Measurements from ENCODE around the gene LEMD3. TPM values are rescaled to one million over a fixed set of nuclear protein-coding genes. Genes with fewer than 3 reads are reported as not detected.

The LEMD3 gene
- total RNA-seq, 4 donors from 2014 or later: 38.3 to 57.3 (median 50.3) TPM

DNA sequence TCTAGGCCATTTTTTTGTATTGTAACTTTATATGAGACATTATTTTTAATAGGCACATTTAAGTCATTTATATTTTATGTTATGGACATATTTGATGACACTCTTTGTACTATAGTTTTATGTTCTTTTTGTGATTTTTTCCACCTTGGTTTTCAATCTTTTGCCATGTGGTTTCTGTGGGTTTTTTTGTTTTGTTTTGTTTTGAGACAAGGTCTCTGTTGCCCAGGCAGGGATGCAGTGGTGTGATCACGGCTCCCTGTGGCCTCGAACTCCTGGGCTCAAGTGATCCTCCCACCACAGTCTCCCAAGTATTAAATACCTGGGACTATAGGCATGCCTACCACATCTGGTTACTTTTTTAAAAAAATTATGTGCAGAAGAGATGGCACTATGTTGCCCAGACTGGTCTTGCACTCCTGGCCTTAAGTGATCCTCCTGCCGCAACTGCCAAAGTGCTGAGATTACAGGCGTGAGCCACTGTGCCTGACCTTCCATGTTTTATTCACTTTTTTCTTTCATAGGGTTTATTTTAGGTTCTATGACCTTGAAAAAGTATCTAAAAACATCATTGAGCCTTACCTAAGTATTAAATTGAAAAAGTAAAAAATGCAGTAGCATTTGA, 125.4 kb downstream of the LEMD3 start:
- H3K27ac ChIP-seq: no peak overlapping the region
- no peak for DNase-seq (ENCODE audit: low spot score in 2 of 2)
- 94 to 97% methylated on average over 4 of the region's 4 CpGs for WGBS, 2 donors
- H3K4me3 ChIP-seq: no peak overlapping the region
- no peaks in the 10 kb centered on the region for H3K27me3 ChIP-seq
- no peaks in the 10 kb centered on the region for H3K36me3 ChIP-seq
- no peaks in the 10 kb centered on the region for H3K4me1 ChIP-seq
- no peaks in the 10 kb centered on the region for H3K9me3 ChIP-seq
- TF ChIP-seq CTCF (IDR thresholded peaks at IDR 0.05) (no peak), EP300 (IDR thresholded peaks at IDR 0.05) (no peak), POLR2A (IDR thresholded peaks at IDR 0.05) (no peak)

GRCh38 chr12:65296508-65297265, 127.3 kb downstream of the LEMD3 start:
- Histone ChIP-seq H3K27me3 (no peaks in the 10 kb centered on the region), H3K27ac (no peak overlapping the region), H3K4me1 (no peaks in the 10 kb centered on the region), H3K4me3 (no peak overlapping the region), H3K36me3 (no peaks in the 10 kb centered on the region), H3K9me3 (no peaks in the 10 kb centered on the region)
- WGBS, 2 donors: 81 to 90% methylated on average over 1 of the region's 1 CpG
- TF ChIP-seq EP300 (IDR thresholded peaks at IDR 0.05) (no peak), POLR2A (IDR thresholded peaks at IDR 0.05) (no peak), CTCF (IDR thresholded peaks at IDR 0.05) (no peak)
- no peak for DNase-seq (ENCODE audit: low spot score in 2 of 2)

Other genes starting within 250 kb of the LEMD3 start
- gene WIF1, start 48.3 kb upstream of the LEMD3 start, total RNA-seq: not detected
- gene MSRB3, start 109.1 kb downstream of the LEMD3 start, total RNA-seq: 10 to 100 TPM; 42.0 to 64.0 (median 47.9) TPM

All from tibial nerve (tissue), 4 donors.